Prostate gland (tissue), 2 donors: ENCODE results near the gene SNCB.

Experiments used
- CTCF ChIP-seq, 4 experiments: fragments of 200-600 bp in 2 of 4; fragments of 450-650 bp in 2 of 4; sonication (generic) in 2 of 4; IDR thresholded peaks; 1 replicate in 3 of 4; 2 replicates in 1 of 4; pipeline ENCODE4 v1.5.1; 2016 to 2019; ENCODE audit warnings: antibody characterized with exemption in 4 of 4, mild to moderate bottlenecking in 2 of 4, moderate library complexity in 2 of 4
- POLR2A ChIP-seq: fragments of 450-650 bp; IDR thresholded peaks from one replicate; pipeline ENCODE4 v1.6.1; 2016; ENCODE audit warnings: antibody characterized with exemption, mild to moderate bottlenecking
- POLR2AphosphoS5 ChIP-seq: sonication (generic); formaldehyde crosslinking; IDR thresholded peaks from one replicate; pipeline ENCODE4 v1.6.1; 2017; ENCODE audit warnings: antibody characterized with exemption

DNA sequence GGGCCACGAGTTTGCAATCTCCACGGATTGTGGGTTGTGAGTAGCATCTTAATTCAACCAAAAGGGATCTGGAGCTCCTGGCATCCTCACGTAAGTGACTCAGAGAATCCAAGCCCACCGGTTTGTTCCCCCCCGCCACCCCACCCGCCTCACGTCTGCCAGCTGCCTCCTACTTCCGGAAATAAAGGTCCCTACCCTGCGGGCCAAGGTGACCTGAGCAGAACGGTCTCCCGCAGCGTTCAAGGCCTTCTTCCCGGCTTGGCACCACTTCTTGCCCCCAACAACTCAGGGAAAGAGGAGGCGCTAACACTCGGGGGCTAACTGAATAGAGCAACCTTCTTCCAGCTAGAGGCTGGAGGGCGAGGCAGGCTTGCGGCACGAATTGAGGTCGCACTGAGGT is 11.6 kb downstream of the SNCB start:
- TF ChIP-seq CTCF (IDR thresholded peaks at IDR 0.05): no peak
- TF ChIP-seq POLR2AphosphoS5: no peak
- TF ChIP-seq POLR2A: no peak
